H9 (cell line): ENCODE results near the gene FREM1. TPM values are rescaled to one million over a fixed set of nuclear protein-coding genes. Genes with fewer than 3 reads are reported as not detected.

Source experiments
- DNase-seq: peaks from one replicate; pipeline ENCODE4 v3.0.0-alpha.2; 2017
- H2AFZ ChIP-seq: one replicate; pipeline ENCODE4 v1.6.1; 2013; ENCODE audit warnings: mild to moderate bottlenecking, low read length, control low read depth, moderate library complexity
- H2AK5ac ChIP-seq: 2 replicates; pipeline ENCODE4 v1.6.1; 2013; ENCODE audit warnings: low read length, control low read depth, mixed read lengths; ENCODE audit not compliant: insufficient read length
- H2BK120ac ChIP-seq: one replicate; pipeline ENCODE4 v1.6.1; 2013; ENCODE audit warnings: low read depth, mild to moderate bottlenecking, low read length, control low read depth, inconsistent platforms; ENCODE audit not compliant: poor library complexity, severe bottlenecking
- H2BK12ac ChIP-seq: 2 replicates; pipeline ENCODE4 v1.6.1; 2013; ENCODE audit warnings: low read length, control low read depth, mixed read lengths, low read depth; ENCODE audit not compliant: insufficient read length
- H2BK15ac ChIP-seq: 2 replicates; pipeline ENCODE4 v1.6.1; 2013; ENCODE audit warnings: low read depth, low read length, control low read depth
- H2BK20ac ChIP-seq: one replicate; pipeline ENCODE4 v1.6.1; 2013; ENCODE audit warnings: low read depth, mild to moderate bottlenecking, low read length, control low read depth, inconsistent platforms; ENCODE audit not compliant: poor library complexity, severe bottlenecking
- H2BK5ac ChIP-seq: 2 replicates; pipeline ENCODE4 v1.6.1; 2013; ENCODE audit warnings: low read length, control low read depth, mixed read lengths; ENCODE audit not compliant: insufficient read length
- H3K14ac ChIP-seq: 2 replicates; pipeline ENCODE4 v1.6.1; 2013; ENCODE audit warnings: low read length, control low read depth; ENCODE audit not compliant: insufficient read depth
- H3K18ac ChIP-seq: 2 replicates; pipeline ENCODE4 v1.6.1; 2013; ENCODE audit warnings: low read depth, mild to moderate bottlenecking, mixed read lengths, low read length, control low read depth; ENCODE audit not compliant: insufficient read length
- H3K23ac ChIP-seq: 2 replicates; pipeline ENCODE4 v1.6.1; 2013; ENCODE audit warnings: low read length, control low read depth, mixed read lengths, low read depth; ENCODE audit not compliant: insufficient read length
- H3K23me2 ChIP-seq: 2 replicates; pipeline ENCODE4 v1.6.1; 2013; ENCODE audit warnings: low read depth, mild to moderate bottlenecking, mixed read lengths, low read length, control low read depth; ENCODE audit not compliant: insufficient read length, poor library complexity, severe bottlenecking
- H3K27ac ChIP-seq: 2 replicates; pipeline ENCODE4 v1.5.1; 2013; ENCODE audit warnings: low read length, control low read depth, mixed read lengths, low read depth; ENCODE audit not compliant: insufficient read length
- H3K27me3 ChIP-seq: 2 replicates; pipeline ENCODE4 v1.6.1; 2013; ENCODE audit warnings: low read length, control low read depth, inconsistent platforms; ENCODE audit not compliant: insufficient read depth
- H3K4ac ChIP-seq: 2 replicates; pipeline ENCODE4 v1.6.1; 2013; ENCODE audit warnings: low read depth, mild to moderate bottlenecking, control low read depth, inconsistent platforms, low read length, moderate library complexity
- H3K4me1 ChIP-seq: 2 replicates; pipeline ENCODE4 v1.6.1; 2013; ENCODE audit warnings: low read length, control low read depth, inconsistent platforms; ENCODE audit not compliant: insufficient read depth
- H3K4me2 ChIP-seq: 2 replicates; pipeline ENCODE4 v1.6.1; 2013; ENCODE audit warnings: low read length, control low read depth, mixed read lengths; ENCODE audit not compliant: insufficient read length, insufficient read depth
- H3K56ac ChIP-seq: 2 replicates; pipeline ENCODE4 v1.6.1; 2013; ENCODE audit warnings: low read depth, mild to moderate bottlenecking, mixed read lengths, low read length, control low read depth; ENCODE audit not compliant: insufficient read length
- H3K79me1 ChIP-seq: 2 replicates; pipeline ENCODE4 v1.6.1; 2013; ENCODE audit warnings: low read depth, mild to moderate bottlenecking, moderate library complexity, low read length, control low read depth, inconsistent platforms; ENCODE audit not compliant: insufficient read depth, poor library complexity, severe bottlenecking
- H3K79me2 ChIP-seq: 2 replicates; pipeline ENCODE4 v1.6.1; 2013; ENCODE audit warnings: low read length, control low read depth, inconsistent platforms; ENCODE audit not compliant: insufficient read depth
- H3K9ac ChIP-seq: 2 replicates; pipeline ENCODE4 v1.6.1; 2013; ENCODE audit warnings: low read length, control low read depth, mixed read lengths; ENCODE audit not compliant: insufficient read length; ENCODE audit errors: extremely low read depth
- H3K9me3 ChIP-seq: one replicate; pipeline ENCODE4 v1.6.1; 2013; ENCODE audit warnings: low read depth, low read length, inconsistent platforms; ENCODE audit not compliant: control insufficient read depth
- H3T11ph ChIP-seq: one replicate; pipeline ENCODE4 v1.6.1; 2013; ENCODE audit warnings: mild to moderate bottlenecking, low read length, control low read depth, inconsistent platforms
- H4K20me1 ChIP-seq: one replicate; pipeline ENCODE4 v1.6.1; 2013; ENCODE audit not compliant: control insufficient read depth, insufficient read length, insufficient read depth
- H4K5ac ChIP-seq: 2 replicates; pipeline ENCODE4 v1.6.1; 2013; ENCODE audit warnings: low read depth, mild to moderate bottlenecking, mixed read lengths, low read length, control low read depth; ENCODE audit not compliant: insufficient read length
- H4K8ac ChIP-seq: replicated peaks from 2 replicates; pipeline ENCODE4 v1.6.1; 2013; ENCODE audit warnings: low read length, control low read depth, mixed read lengths, low read depth; ENCODE audit not compliant: insufficient read length
- H4K91ac ChIP-seq: 2 replicates; pipeline ENCODE4 v1.6.1; 2013; ENCODE audit warnings: low read depth, mild to moderate bottlenecking, moderate library complexity, mixed read lengths, low read length, control low read depth; ENCODE audit not compliant: insufficient read length
- H3K27ac Mint-ChIP-seq, 3 experiments: 2 replicates in 2 of 3; 3 replicates in 1 of 3; pipeline ENCODE4 v1.8.0; 2020 to 2021; ENCODE audit warnings: mixed read lengths in 3 of 3, mild to moderate bottlenecking in 1 of 3, moderate library complexity in 1 of 3
- H3K27me3 Mint-ChIP-seq: 2 replicates; pipeline ENCODE4 v1.8.0; 2021; ENCODE audit warnings: low read depth, mild to moderate bottlenecking, moderate library complexity, mixed read lengths
- H3K36me3 Mint-ChIP-seq, 3 experiments: 2 replicates in 2 of 3; 3 replicates in 1 of 3; pipeline ENCODE4 v1.8.0; 2020 to 2021; ENCODE audit warnings: low read depth in 3 of 3, mixed read lengths in 3 of 3; ENCODE audit not compliant: insufficient read depth in 1 of 3
- H3K4me1 Mint-ChIP-seq, 2 experiments: 2 replicates each; pipeline ENCODE4 v1.8.0; 2020; ENCODE audit warnings: mixed read lengths in 2 of 2
- H3K4me3 Mint-ChIP-seq, 2 experiments: 2 replicates in 1 of 2; 3 replicates in 1 of 2; pipeline ENCODE4 v1.8.0; 2020 to 2021; ENCODE audit warnings: mild to moderate bottlenecking in 2 of 2, mixed read lengths in 2 of 2, moderate library complexity in 1 of 2
- H3K9me3 Mint-ChIP-seq, 2 experiments: 2 replicates in 1 of 2; 3 replicates in 1 of 2; pipeline ENCODE4 v1.8.0; 2020; ENCODE audit warnings: mild to moderate bottlenecking in 2 of 2, mixed read lengths in 2 of 2, moderate library complexity in 1 of 2
- whole genome bisulfite sequencing: extraction: QIAGEN DNeasy Blood & Tissue Kit; methylation state at CpG from one replicate; pipeline ENCODE4 v1.1.7; 2013; ENCODE audit warnings: missing lambda C conversion rate, low lambda C conversion rate, mixed read lengths; ENCODE audit not compliant: insufficient read length; ENCODE audit errors: extremely low coverage; 5-methylcytosine and 5-hydroxymethylcytosine counted together
- total RNA-seq: library from RNA; stranded (reverse); gene quantifications from 2 replicates; pipeline ENCODE4 v1.2.1, GENCODE V29; 2021
- TF ChIP-seq, protein P1 (sequence below): fragments of 200-600 bp; sonication (generic); conservative IDR thresholded peaks from 3 replicates; pipeline ENCODE4 v1.8.0; 2021; ENCODE audit warnings: antibody characterized with exemption, mild to moderate bottlenecking

The FREM1 gene
- total RNA-seq, 1 experiment from 2014 or later, result 0.44 TPM

DNA sequence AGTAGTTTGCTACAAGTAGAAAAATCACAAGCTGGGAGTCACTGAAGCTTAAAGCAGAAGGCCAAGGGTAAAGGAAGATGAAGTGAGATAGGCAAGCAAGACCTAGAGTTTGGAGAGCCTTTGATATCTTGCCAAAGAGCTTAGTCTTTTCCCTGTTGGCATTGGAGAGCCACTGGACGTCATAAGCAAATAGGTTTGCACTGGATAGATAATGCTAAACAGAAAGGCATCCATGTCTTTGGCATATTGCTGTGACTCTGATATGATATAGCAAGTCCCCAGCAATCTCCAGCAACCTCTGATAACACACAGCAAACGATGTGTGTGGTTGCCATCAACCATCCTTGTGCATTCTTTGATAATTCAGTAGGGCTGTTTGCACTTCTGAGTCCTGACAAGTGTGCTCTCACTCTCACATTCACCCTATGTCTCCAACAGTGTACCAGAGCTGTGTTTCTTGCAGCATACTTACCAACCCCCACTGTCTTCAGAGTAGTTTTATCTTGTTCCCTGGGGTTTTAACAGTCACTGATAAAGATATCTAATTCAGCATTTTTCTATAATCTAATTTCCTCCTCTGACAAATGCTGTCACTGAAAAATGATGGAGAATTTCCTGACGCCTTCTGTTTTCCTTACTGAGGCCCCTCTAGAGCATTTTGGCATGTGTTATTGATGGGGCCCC, 16.9 kb upstream of the FREM1 start:
- Histone ChIP-seq H2BK5ac (no peak overlapping the region), H3K14ac (no peak overlapping the region), H2BK12ac (no peak overlapping the region), H3K56ac (no peak overlapping the region), H3K18ac (no peak overlapping the region), H2BK120ac (no peak overlapping the region), H2AFZ (no peak overlapping the region), H3K4ac (no peak overlapping the region), H4K5ac (no peak overlapping the region), H3K27ac (no peak overlapping the region), H4K20me1 (no peaks in the 10 kb centered on the region), H3K23me2 (no peaks in the 10 kb centered on the region), H3K79me2 (no peaks in the 10 kb centered on the region), H3K9ac (no peak overlapping the region), H2BK15ac (no peak overlapping the region), H3K9me3 (no peaks in the 10 kb centered on the region), H4K91ac (no peak overlapping the region), H3K27me3 (no peaks in the 10 kb centered on the region), H3T11ph (no peak overlapping the region), H2BK20ac (no peak overlapping the region), H3K79me1 (no peaks in the 10 kb centered on the region), H3K23ac (no peak overlapping the region), H3K4me2 (no peak overlapping the region), H4K8ac (no peak overlapping the region), H2AK5ac (no peak overlapping the region), H3K4me1 (no peaks in the 10 kb centered on the region)
- Mint-ChIP-seq H3K36me3 (no peaks in the 10 kb centered on the region), H3K9me3 (no peaks in the 10 kb centered on the region; a peak in 1 of 5 replicates), H3K4me1 (no peaks in the 10 kb centered on the region), H3K27ac (no peak overlapping the region), H3K4me3 (no peak overlapping the region), H3K27me3 (no peaks in the 10 kb centered on the region)
- no peak for DNase-seq
- WGBS, result no CpG with 5 or more reads among the region's 3 CpGs
- TF ChIP-seq, protein P1, sequence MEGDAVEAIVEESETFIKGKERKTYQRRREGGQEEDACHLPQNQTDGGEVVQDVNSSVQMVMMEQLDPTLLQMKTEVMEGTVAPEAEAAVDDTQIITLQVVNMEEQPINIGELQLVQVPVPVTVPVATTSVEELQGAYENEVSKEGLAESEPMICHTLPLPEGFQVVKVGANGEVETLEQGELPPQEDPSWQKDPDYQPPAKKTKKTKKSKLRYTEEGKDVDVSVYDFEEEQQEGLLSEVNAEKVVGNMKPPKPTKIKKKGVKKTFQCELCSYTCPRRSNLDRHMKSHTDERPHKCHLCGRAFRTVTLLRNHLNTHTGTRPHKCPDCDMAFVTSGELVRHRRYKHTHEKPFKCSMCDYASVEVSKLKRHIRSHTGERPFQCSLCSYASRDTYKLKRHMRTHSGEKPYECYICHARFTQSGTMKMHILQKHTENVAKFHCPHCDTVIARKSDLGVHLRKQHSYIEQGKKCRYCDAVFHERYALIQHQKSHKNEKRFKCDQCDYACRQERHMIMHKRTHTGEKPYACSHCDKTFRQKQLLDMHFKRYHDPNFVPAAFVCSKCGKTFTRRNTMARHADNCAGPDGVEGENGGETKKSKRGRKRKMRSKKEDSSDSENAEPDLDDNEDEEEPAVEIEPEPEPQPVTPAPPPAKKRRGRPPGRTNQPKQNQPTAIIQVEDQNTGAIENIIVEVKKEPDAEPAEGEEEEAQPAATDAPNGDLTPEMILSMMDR, result no peak
